ENCODE measurements around the gene CUL2. TPM values are rescaled to one million over a fixed set of nuclear protein-coding genes. Genes with fewer than 3 reads are reported as not detected.

CUL2 gene
- total RNA-seq, 4 donors from 2014 or later, result 6.4 to 43.3 (median 25.3) TPM

DNA sequence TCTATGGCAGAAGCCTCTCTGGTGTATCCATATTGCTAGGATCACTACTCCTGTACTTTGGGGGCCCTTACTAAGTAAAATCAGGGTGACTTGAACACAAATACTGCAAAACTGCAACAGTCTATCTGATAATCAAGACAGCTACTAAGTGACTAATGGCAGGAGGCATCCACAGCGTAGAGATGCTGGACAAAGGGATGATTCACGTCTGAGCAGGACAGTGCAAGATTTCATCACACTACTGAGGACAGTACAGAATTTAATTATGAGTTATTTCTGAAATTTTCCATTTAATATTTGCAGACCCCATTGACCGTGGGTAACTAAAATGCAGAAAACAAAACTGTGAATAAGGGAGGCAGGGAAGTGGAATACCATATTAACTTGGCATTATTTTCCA is 10.4 kb downstream of the CUL2 start:
- no peak for TF ChIP-seq POLR2A (IDR thresholded peaks at IDR 0.05)
- TF ChIP-seq, protein P1, sequence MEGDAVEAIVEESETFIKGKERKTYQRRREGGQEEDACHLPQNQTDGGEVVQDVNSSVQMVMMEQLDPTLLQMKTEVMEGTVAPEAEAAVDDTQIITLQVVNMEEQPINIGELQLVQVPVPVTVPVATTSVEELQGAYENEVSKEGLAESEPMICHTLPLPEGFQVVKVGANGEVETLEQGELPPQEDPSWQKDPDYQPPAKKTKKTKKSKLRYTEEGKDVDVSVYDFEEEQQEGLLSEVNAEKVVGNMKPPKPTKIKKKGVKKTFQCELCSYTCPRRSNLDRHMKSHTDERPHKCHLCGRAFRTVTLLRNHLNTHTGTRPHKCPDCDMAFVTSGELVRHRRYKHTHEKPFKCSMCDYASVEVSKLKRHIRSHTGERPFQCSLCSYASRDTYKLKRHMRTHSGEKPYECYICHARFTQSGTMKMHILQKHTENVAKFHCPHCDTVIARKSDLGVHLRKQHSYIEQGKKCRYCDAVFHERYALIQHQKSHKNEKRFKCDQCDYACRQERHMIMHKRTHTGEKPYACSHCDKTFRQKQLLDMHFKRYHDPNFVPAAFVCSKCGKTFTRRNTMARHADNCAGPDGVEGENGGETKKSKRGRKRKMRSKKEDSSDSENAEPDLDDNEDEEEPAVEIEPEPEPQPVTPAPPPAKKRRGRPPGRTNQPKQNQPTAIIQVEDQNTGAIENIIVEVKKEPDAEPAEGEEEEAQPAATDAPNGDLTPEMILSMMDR (IDR thresholded peaks at IDR 0.05), result no peak
- no peaks in the 10 kb centered on the region for H3K36me3 ChIP-seq
- intact Hi-C loops (cut with DNase I; ENCODE audit: low total_unique reads), result no loop called here
- peaks cover 0 to 3% of the 10 kb centered on the region in 2 donors for H3K4me1 ChIP-seq
- H3K9me3 ChIP-seq, result no peaks in the 10 kb centered on the region
- no peaks in the 10 kb centered on the region for H3K27me3 ChIP-seq
- no peak overlapping the region for H3K27ac ChIP-seq
- no peak overlapping the region for H3K4me3 ChIP-seq
- no peak for DNase-seq

GRCh38 chr10:35079265-35079664 is 10.9 kb downstream of the CUL2 start:
- no peak overlapping the region for H3K27ac ChIP-seq
- no peaks in the 10 kb centered on the region for H3K27me3 ChIP-seq
- TF ChIP-seq POLR2A (IDR thresholded peaks at IDR 0.05), result no peak
- TF ChIP-seq, protein P1 (IDR thresholded peaks at IDR 0.05), result no peak
- intact Hi-C loops (cut with DNase I; ENCODE audit: low total_unique reads), result no loop called here
- H3K9me3 ChIP-seq, result no peaks in the 10 kb centered on the region
- no peak overlapping the region for H3K4me3 ChIP-seq
- DNase-seq, result no peak
- peaks cover 0 to 4% of the 10 kb centered on the region in 2 donors for H3K4me1 ChIP-seq
- H3K36me3 ChIP-seq, result no peaks in the 10 kb centered on the region

- TF ChIP-seq POLR2A (IDR thresholded peaks at IDR 0.05), result no peak
- TF ChIP-seq, protein P1 (IDR thresholded peaks at IDR 0.05), result no peak
- DNase-seq, result no peak
- H3K4me1 ChIP-seq, result peaks cover 0 to 4% of the 10 kb centered on the region in 2 donors
- H3K36me3 ChIP-seq, result no peaks in the 10 kb centered on the region
- H3K4me3 ChIP-seq, result no peak overlapping the region
- H3K27ac ChIP-seq, result no peak overlapping the region
- H3K27me3 ChIP-seq, result no peaks in the 10 kb centered on the region
- no peaks in the 10 kb centered on the region for H3K9me3 ChIP-seq
- intact Hi-C loops (cut with DNase I; ENCODE audit: low total_unique reads), result no loop called here
Measured at GRCh38 chr10:35075228-35075627, 14.9 kb downstream of the CUL2 start.

- TF ChIP-seq, protein P1 (IDR thresholded peaks at IDR 0.05), result no peak
- TF ChIP-seq POLR2A (IDR thresholded peaks at IDR 0.05), result no peak
- Histone ChIP-seq H3K4me3 (no peak overlapping the region), H3K27ac (no peak overlapping the region), H3K27me3 (no peaks in the 10 kb centered on the region), H3K9me3 (no peaks in the 10 kb centered on the region), H3K4me1 (peaks cover 0 to 4% of the 10 kb centered on the region in 2 donors), H3K36me3 (no peaks in the 10 kb centered on the region)
- intact Hi-C loops (cut with DNase I; ENCODE audit: low total_unique reads), result no loop called here
- no peak for DNase-seq
Measured at GRCh38 chr10:35074266-35074665, 15.9 kb downstream of the CUL2 start.

DNA sequence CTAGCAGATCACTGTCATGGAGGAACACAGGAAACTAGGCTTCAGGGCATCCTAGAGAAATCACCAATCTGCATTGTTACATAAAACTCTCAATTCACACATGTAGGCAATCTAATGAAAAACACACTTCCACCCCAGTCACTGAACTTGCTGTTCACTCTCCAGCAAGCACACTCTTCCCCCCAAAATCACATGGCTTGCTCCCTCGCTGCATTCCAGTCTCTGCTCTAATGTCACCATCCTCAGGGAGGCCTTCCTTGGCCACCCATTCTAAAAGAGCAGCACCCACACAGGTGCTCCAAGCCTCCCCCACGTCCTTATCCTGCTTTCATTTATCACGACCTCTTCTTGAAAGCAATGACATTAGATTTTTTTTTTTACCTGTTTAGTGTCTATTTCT is 19.6 kb downstream of the CUL2 start:
- Histone ChIP-seq H3K4me1 (peaks cover 0 to 4% of the 10 kb centered on the region in 2 donors), H3K27ac (no peak overlapping the region), H3K4me3 (no peak overlapping the region), H3K36me3 (no peaks in the 10 kb centered on the region), H3K27me3 (no peaks in the 10 kb centered on the region), H3K9me3 (no peaks in the 10 kb centered on the region)
- TF ChIP-seq, protein P1 (IDR thresholded peaks at IDR 0.05), result no peak
- TF ChIP-seq POLR2A (IDR thresholded peaks at IDR 0.05), result no peak
- DNase-seq, result no peak
- intact Hi-C loops (cut with DNase I; ENCODE audit: low total_unique reads), result no loop called here
